WTC11 (cell line): ENCODE data around the gene NEURL2. TPM values are rescaled to one million over a fixed set of nuclear protein-coding genes. Genes with fewer than 3 reads are reported as not detected.
"Not testable (repeated sequence)": the region's sequence is repeated elsewhere in the genome, so short reads cannot be mapped to it uniquely, and the experiment has no call there.

Source experiments
- ATAC-seq: fragments of 200-7000 bp; cut with Tn5 transposase; 2 replicates; pipeline ENCODE4 v1.10.0; 2021; ENCODE audit warnings: mild to moderate bottlenecking, moderate library complexity
- CTCF ChIA-PET: fragments of 300-600 bp; sonication (Branson Sonifier 250); formaldehyde crosslinking; loops from one replicate; lab custom pipeline; 2021; ENCODE audit warnings: antibody characterized with exemption; lab: Charles Lee
- POLR2A ChIA-PET: fragments of 350-600 bp; sonication (Branson Sonifier 250); formaldehyde crosslinking; loops from one replicate; lab custom pipeline; 2021; ENCODE audit warnings: antibody characterized with exemption; lab: Charles Lee
- DNase-seq: peaks from one replicate; pipeline ENCODE4 v3.0.0; 2021; ENCODE audit warnings: low spot score
- H3K27ac Mint-ChIP-seq: 2 replicates; pipeline ENCODE4 v1.8.0; 2021; ENCODE audit warnings: mixed read lengths
- H3K27me3 Mint-ChIP-seq: 2 replicates; pipeline ENCODE4 v1.8.0; 2021; ENCODE audit warnings: low read depth, mild to moderate bottlenecking, moderate library complexity, mixed read lengths
- H3K36me3 Mint-ChIP-seq: 2 replicates; pipeline ENCODE4 v1.8.0; 2021; ENCODE audit warnings: mixed read lengths
- H3K4me1 Mint-ChIP-seq: 2 replicates; pipeline ENCODE4 v1.8.0; 2022; ENCODE audit warnings: mixed read lengths
- H3K4me3 Mint-ChIP-seq: 2 replicates; pipeline ENCODE4 v1.8.0; 2021; ENCODE audit warnings: mild to moderate bottlenecking, moderate library complexity, mixed read lengths
- H3K9me3 Mint-ChIP-seq: 2 replicates; pipeline ENCODE4 v1.8.0; 2021; ENCODE audit warnings: mixed read lengths
- CREM ChIP-seq: sonication (generic); formaldehyde crosslinking; IDR thresholded peaks from 2 replicates; pipeline ENCODE4 v1.8.1; 2022; ENCODE audit warnings: mild to moderate bottlenecking, missing genetic modification reagents, moderate library complexity
- ESRRA ChIP-seq: sonication (generic); formaldehyde crosslinking; IDR thresholded peaks from 2 replicates; pipeline ENCODE4 v1.8.1; 2022; ENCODE audit warnings: mild to moderate bottlenecking, missing genetic modification reagents, borderline replicate concordance
- ETV6 ChIP-seq: sonication (generic); formaldehyde crosslinking; IDR thresholded peaks from 2 replicates; pipeline ENCODE4 v1.8.1; 2022; ENCODE audit warnings: mild to moderate bottlenecking, missing genetic modification reagents
- FOXP4 ChIP-seq: sonication (generic); formaldehyde crosslinking; IDR thresholded peaks from 2 replicates; pipeline ENCODE4 v1.8.0; 2022; ENCODE audit warnings: mild to moderate bottlenecking, missing genetic modification reagents
- GRHL2 ChIP-seq: fragments of 250-450 bp; sonication (Bioruptor Pico); IDR thresholded peaks from 2 replicates; pipeline ENCODE4 v1.8.0; 2022; ENCODE audit warnings: mild to moderate bottlenecking, moderate library complexity; ENCODE audit not compliant: insufficient replicate concordance, severe bottlenecking
- IRF1 ChIP-seq: sonication (generic); formaldehyde crosslinking; IDR thresholded peaks from 2 replicates; pipeline ENCODE4 v1.8.0; 2023; ENCODE audit warnings: missing genetic modification reagents
- IRF2 ChIP-seq: sonication (generic); formaldehyde crosslinking; IDR thresholded peaks from 2 replicates; pipeline ENCODE4 v1.8.0; 2022; ENCODE audit warnings: low read depth, missing genetic modification reagents, borderline replicate concordance
- PRDM15 ChIP-seq: sonication (generic); formaldehyde crosslinking; IDR thresholded peaks from 2 replicates; pipeline ENCODE4 v1.8.0; 2022; ENCODE audit warnings: missing genetic modification reagents
- PRRX2 ChIP-seq: fragments of 250-450 bp; sonication (Bioruptor Pico); IDR thresholded peaks from 2 replicates; pipeline ENCODE4 v1.8.0; 2021; ENCODE audit warnings: mild to moderate bottlenecking
- SP1 ChIP-seq: sonication (generic); formaldehyde crosslinking; conservative IDR thresholded peaks from 2 replicates; pipeline ENCODE4 v1.8.1; 2022; ENCODE audit warnings: missing genetic modification reagents
- total RNA-seq: library from RNA; stranded (reverse); gene quantifications from 3 replicates; pipeline ENCODE4 v1.2.3, GENCODE V29; 2021
- TF ChIP-seq, protein P1 (sequence below): fragments of 250-450 bp; sonication (Bioruptor Pico); conservative IDR thresholded peaks from 2 replicates; pipeline ENCODE4 v1.9.0; 2021; ENCODE audit warnings: mild to moderate bottlenecking
- TF ChIP-seq, protein P2 (sequence below): fragments of 200-600 bp; IDR thresholded peaks from 2 replicates; pipeline ENCODE4 v1.8.0; 2022; ENCODE audit warnings: antibody characterized with exemption

NEURL2 gene
- total RNA-seq, 1 experiment from 2014 or later = 6.6 TPM

DNA sequence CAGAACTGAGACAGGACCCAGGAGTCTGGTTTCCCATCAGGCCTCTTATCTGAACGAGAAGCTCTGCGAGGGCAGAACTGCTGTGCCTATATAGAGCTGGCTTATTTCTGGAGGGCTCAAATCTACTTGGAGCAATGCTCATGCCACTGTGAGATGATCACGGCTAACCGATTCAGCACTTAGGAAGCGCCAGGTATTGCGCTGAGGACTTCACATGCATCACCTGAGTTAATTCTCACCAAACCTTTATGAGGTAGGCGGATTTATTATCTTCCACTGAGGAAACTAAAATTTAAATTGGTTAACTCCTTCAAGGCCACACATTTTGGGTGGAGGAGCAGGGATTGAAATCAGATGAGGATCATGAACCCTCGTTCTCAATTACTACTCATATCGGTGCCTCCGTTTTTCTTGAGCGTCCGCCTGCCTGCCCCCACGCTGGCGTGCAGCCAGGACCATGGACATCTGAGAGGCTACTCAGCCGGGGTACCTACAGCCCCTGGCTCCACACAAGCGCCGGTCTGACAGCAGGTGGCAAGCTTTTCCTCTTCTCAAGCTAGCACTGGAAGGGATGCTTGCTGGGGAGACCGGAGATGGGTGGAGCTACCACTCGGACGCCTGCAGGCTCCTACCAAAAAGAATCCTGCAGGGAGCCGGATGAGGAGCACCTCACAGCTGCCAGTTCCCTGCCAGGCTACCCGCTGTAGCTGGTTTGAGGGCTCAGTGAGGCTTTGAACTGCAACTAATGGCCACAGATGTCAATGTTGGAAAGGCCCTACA is 42.4 kb upstream of the NEURL2 start (continued):
- TF ChIP-seq, protein P1, sequence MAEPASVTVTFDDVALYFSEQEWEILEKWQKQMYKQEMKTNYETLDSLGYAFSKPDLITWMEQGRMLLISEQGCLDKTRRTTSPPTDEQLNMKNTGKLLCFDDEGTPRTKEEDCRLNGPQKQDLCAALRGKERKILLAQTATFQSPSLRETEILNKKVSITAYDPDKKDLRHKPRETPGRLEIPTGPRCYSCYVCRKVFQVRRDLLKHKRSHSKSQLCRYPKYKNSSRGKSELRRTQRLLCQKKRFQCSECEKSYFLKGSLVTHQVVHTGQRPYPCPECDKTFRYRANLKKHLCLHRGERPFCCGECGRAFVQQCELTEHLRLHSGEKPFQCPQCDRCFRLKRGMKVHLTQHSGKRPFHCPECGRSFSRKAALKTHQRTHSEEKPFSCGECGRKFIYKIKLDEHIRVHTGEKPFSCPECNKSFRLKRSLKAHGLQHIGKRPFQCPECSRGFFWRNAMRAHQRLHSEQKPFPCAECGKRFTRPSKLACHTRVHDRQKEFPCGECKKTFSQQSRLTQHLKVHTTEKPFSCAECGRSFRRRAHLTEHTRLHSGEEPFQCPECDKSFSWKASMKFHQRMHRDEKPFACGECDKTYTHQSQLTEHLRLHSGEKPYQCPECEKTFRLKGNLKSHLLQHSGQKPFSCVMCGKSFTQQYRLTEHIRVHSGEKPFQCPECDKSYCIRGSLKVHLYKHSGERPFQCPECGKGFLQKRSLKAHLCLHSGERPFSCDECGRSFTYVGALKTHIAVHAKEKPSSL (CRISPR knock-in tag) = peak; percentile 44; the same call in 1 of the 2 replicates
- TF ChIP-seq ETV6 (CRISPR knock-in tag) (peak; percentile 53; the same call in 1 of the 2 replicates), PRRX2 (CRISPR knock-in tag) (peak; percentile 81; the same call in 1 of the 2 replicates), ESRRA (CRISPR knock-in tag) (no peak), FOXP4 (CRISPR knock-in tag) (0 out of 2 replicates have a peak, but pooled peaks have one; percentile 11), IRF1 (CRISPR knock-in tag) (peak; percentile 17; the same call in 1 of the 2 replicates)
- TF ChIP-seq, all 79 proteins: peak for 13

GRCh38 chr20:45931680-45932079 is 40.7 kb upstream of the NEURL2 start:
- H3K9me3 Mint-ChIP-seq, H3K27me3 Mint-ChIP-seq, ATAC-seq, H3K27ac Mint-ChIP-seq, POLR2A ChIA-PET, H3K36me3 Mint-ChIP-seq, DNase-seq, H3K4me3 Mint-ChIP-seq: not testable (repeated sequence)
- CTCF ChIA-PET = interaction anchor here (1.0 kb wide), 1 partner anchor 38 kb away, joined by 3 read pairs; no protein-coding TSS in a partner anchor
- peaks cover 23% of the 10 kb centered on the region for H3K4me1 Mint-ChIP-seq

GRCh38 chr20:45927071-45927878 is 36.3 kb upstream of the NEURL2 start:
- ATAC-seq = no peak
- Mint-ChIP-seq H3K4me3 (no peak overlapping the region), H3K9me3 (no peaks in the 10 kb centered on the region), H3K4me1 (peaks cover 8% of the 10 kb centered on the region; the same call in 1 of the 2 replicates), H3K27ac (peak overlapping the region; percentile 32), H3K27me3 (no peaks in the 10 kb centered on the region), H3K36me3 (0 out of 2 replicates have a peak, but pooled peaks cover 2% of the 10 kb centered on the region)
- POLR2A ChIA-PET = interaction anchor here (0.7 kb wide), 1 partner anchor 32 kb away, joined by 3 read pairs; no protein-coding TSS in a partner anchor
- no peak for DNase-seq
- CTCF ChIA-PET = interaction anchor here (0.5 to 1.4 kb wide), 4 partner anchors 37 to 201 kb away, joined by 3 to 6 read pairs (median 5); no protein-coding TSS in a partner anchor
- TF ChIP-seq, protein P2, sequence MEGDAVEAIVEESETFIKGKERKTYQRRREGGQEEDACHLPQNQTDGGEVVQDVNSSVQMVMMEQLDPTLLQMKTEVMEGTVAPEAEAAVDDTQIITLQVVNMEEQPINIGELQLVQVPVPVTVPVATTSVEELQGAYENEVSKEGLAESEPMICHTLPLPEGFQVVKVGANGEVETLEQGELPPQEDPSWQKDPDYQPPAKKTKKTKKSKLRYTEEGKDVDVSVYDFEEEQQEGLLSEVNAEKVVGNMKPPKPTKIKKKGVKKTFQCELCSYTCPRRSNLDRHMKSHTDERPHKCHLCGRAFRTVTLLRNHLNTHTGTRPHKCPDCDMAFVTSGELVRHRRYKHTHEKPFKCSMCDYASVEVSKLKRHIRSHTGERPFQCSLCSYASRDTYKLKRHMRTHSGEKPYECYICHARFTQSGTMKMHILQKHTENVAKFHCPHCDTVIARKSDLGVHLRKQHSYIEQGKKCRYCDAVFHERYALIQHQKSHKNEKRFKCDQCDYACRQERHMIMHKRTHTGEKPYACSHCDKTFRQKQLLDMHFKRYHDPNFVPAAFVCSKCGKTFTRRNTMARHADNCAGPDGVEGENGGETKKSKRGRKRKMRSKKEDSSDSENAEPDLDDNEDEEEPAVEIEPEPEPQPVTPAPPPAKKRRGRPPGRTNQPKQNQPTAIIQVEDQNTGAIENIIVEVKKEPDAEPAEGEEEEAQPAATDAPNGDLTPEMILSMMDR = no peak
- no peak for TF ChIP-seq SP1 (CRISPR knock-in tag)
- no peak for TF ChIP-seq CREM
- TF ChIP-seq ESRRA (CRISPR knock-in tag) = no peak
- TF ChIP-seq GRHL2 (CRISPR knock-in tag) = no peak
- TF ChIP-seq, protein P1 (CRISPR knock-in tag) = no peak
- TF ChIP-seq FOXP4 (CRISPR knock-in tag) = no peak
- no peak for TF ChIP-seq PRDM15
- TF ChIP-seq IRF2 (CRISPR knock-in tag) = no peak
